H9 (cell line): ENCODE results near the gene MRPS23. TPM values are rescaled to one million over a fixed set of nuclear protein-coding genes. Genes with fewer than 3 reads are reported as not detected.

Source experiments
- DNase-seq: peaks from one replicate; pipeline ENCODE4 v3.0.0-alpha.2; 2017
- H2AFZ ChIP-seq: one replicate; pipeline ENCODE4 v1.6.1; 2013; ENCODE audit warnings: mild to moderate bottlenecking, low read length, control low read depth, moderate library complexity
- H2AK5ac ChIP-seq: 2 replicates; pipeline ENCODE4 v1.6.1; 2013; ENCODE audit warnings: low read length, control low read depth, mixed read lengths; ENCODE audit not compliant: insufficient read length
- H2BK120ac ChIP-seq: one replicate; pipeline ENCODE4 v1.6.1; 2013; ENCODE audit warnings: low read depth, mild to moderate bottlenecking, low read length, control low read depth, inconsistent platforms; ENCODE audit not compliant: poor library complexity, severe bottlenecking
- H2BK12ac ChIP-seq: 2 replicates; pipeline ENCODE4 v1.6.1; 2013; ENCODE audit warnings: low read length, control low read depth, mixed read lengths, low read depth; ENCODE audit not compliant: insufficient read length
- H2BK15ac ChIP-seq: 2 replicates; pipeline ENCODE4 v1.6.1; 2013; ENCODE audit warnings: low read depth, low read length, control low read depth
- H2BK20ac ChIP-seq: one replicate; pipeline ENCODE4 v1.6.1; 2013; ENCODE audit warnings: low read depth, mild to moderate bottlenecking, low read length, control low read depth, inconsistent platforms; ENCODE audit not compliant: poor library complexity, severe bottlenecking
- H2BK5ac ChIP-seq: 2 replicates; pipeline ENCODE4 v1.6.1; 2013; ENCODE audit warnings: low read length, control low read depth, mixed read lengths; ENCODE audit not compliant: insufficient read length
- H3K14ac ChIP-seq: 2 replicates; pipeline ENCODE4 v1.6.1; 2013; ENCODE audit warnings: low read length, control low read depth; ENCODE audit not compliant: insufficient read depth
- H3K18ac ChIP-seq: 2 replicates; pipeline ENCODE4 v1.6.1; 2013; ENCODE audit warnings: low read depth, mild to moderate bottlenecking, mixed read lengths, low read length, control low read depth; ENCODE audit not compliant: insufficient read length
- H3K23ac ChIP-seq: 2 replicates; pipeline ENCODE4 v1.6.1; 2013; ENCODE audit warnings: low read length, control low read depth, mixed read lengths, low read depth; ENCODE audit not compliant: insufficient read length
- H3K23me2 ChIP-seq: 2 replicates; pipeline ENCODE4 v1.6.1; 2013; ENCODE audit warnings: low read depth, mild to moderate bottlenecking, mixed read lengths, low read length, control low read depth; ENCODE audit not compliant: insufficient read length, poor library complexity, severe bottlenecking
- H3K27ac ChIP-seq: 2 replicates; pipeline ENCODE4 v1.5.1; 2013; ENCODE audit warnings: low read length, control low read depth, mixed read lengths, low read depth; ENCODE audit not compliant: insufficient read length
- H3K27me3 ChIP-seq: 2 replicates; pipeline ENCODE4 v1.6.1; 2013; ENCODE audit warnings: low read length, control low read depth, inconsistent platforms; ENCODE audit not compliant: insufficient read depth
- H3K4ac ChIP-seq: 2 replicates; pipeline ENCODE4 v1.6.1; 2013; ENCODE audit warnings: low read depth, mild to moderate bottlenecking, control low read depth, inconsistent platforms, low read length, moderate library complexity
- H3K4me1 ChIP-seq: 2 replicates; pipeline ENCODE4 v1.6.1; 2013; ENCODE audit warnings: low read length, control low read depth, inconsistent platforms; ENCODE audit not compliant: insufficient read depth
- H3K4me2 ChIP-seq: 2 replicates; pipeline ENCODE4 v1.6.1; 2013; ENCODE audit warnings: low read length, control low read depth, mixed read lengths; ENCODE audit not compliant: insufficient read length, insufficient read depth
- H3K56ac ChIP-seq: 2 replicates; pipeline ENCODE4 v1.6.1; 2013; ENCODE audit warnings: low read depth, mild to moderate bottlenecking, mixed read lengths, low read length, control low read depth; ENCODE audit not compliant: insufficient read length
- H3K79me1 ChIP-seq: 2 replicates; pipeline ENCODE4 v1.6.1; 2013; ENCODE audit warnings: low read depth, mild to moderate bottlenecking, moderate library complexity, low read length, control low read depth, inconsistent platforms; ENCODE audit not compliant: insufficient read depth, poor library complexity, severe bottlenecking
- H3K79me2 ChIP-seq: 2 replicates; pipeline ENCODE4 v1.6.1; 2013; ENCODE audit warnings: low read length, control low read depth, inconsistent platforms; ENCODE audit not compliant: insufficient read depth
- H3K9ac ChIP-seq: 2 replicates; pipeline ENCODE4 v1.6.1; 2013; ENCODE audit warnings: low read length, control low read depth, mixed read lengths; ENCODE audit not compliant: insufficient read length; ENCODE audit errors: extremely low read depth
- H3K9me3 ChIP-seq: one replicate; pipeline ENCODE4 v1.6.1; 2013; ENCODE audit warnings: low read depth, low read length, inconsistent platforms; ENCODE audit not compliant: control insufficient read depth
- H3T11ph ChIP-seq: one replicate; pipeline ENCODE4 v1.6.1; 2013; ENCODE audit warnings: mild to moderate bottlenecking, low read length, control low read depth, inconsistent platforms
- H4K20me1 ChIP-seq: one replicate; pipeline ENCODE4 v1.6.1; 2013; ENCODE audit not compliant: control insufficient read depth, insufficient read length, insufficient read depth
- H4K5ac ChIP-seq: 2 replicates; pipeline ENCODE4 v1.6.1; 2013; ENCODE audit warnings: low read depth, mild to moderate bottlenecking, mixed read lengths, low read length, control low read depth; ENCODE audit not compliant: insufficient read length
- H4K8ac ChIP-seq: replicated peaks from 2 replicates; pipeline ENCODE4 v1.6.1; 2013; ENCODE audit warnings: low read length, control low read depth, mixed read lengths, low read depth; ENCODE audit not compliant: insufficient read length
- H4K91ac ChIP-seq: 2 replicates; pipeline ENCODE4 v1.6.1; 2013; ENCODE audit warnings: low read depth, mild to moderate bottlenecking, moderate library complexity, mixed read lengths, low read length, control low read depth; ENCODE audit not compliant: insufficient read length
- H3K27ac Mint-ChIP-seq, 3 experiments: 2 replicates in 2 of 3; 3 replicates in 1 of 3; pipeline ENCODE4 v1.8.0; 2020 to 2021; ENCODE audit warnings: mixed read lengths in 3 of 3, mild to moderate bottlenecking in 1 of 3, moderate library complexity in 1 of 3
- H3K27me3 Mint-ChIP-seq: 2 replicates; pipeline ENCODE4 v1.8.0; 2021; ENCODE audit warnings: low read depth, mild to moderate bottlenecking, moderate library complexity, mixed read lengths
- H3K36me3 Mint-ChIP-seq, 3 experiments: 2 replicates in 2 of 3; 3 replicates in 1 of 3; pipeline ENCODE4 v1.8.0; 2020 to 2021; ENCODE audit warnings: low read depth in 3 of 3, mixed read lengths in 3 of 3; ENCODE audit not compliant: insufficient read depth in 1 of 3
- H3K4me1 Mint-ChIP-seq, 2 experiments: 2 replicates each; pipeline ENCODE4 v1.8.0; 2020; ENCODE audit warnings: mixed read lengths in 2 of 2
- H3K4me3 Mint-ChIP-seq, 2 experiments: 2 replicates in 1 of 2; 3 replicates in 1 of 2; pipeline ENCODE4 v1.8.0; 2020 to 2021; ENCODE audit warnings: mild to moderate bottlenecking in 2 of 2, mixed read lengths in 2 of 2, moderate library complexity in 1 of 2
- H3K9me3 Mint-ChIP-seq, 2 experiments: 2 replicates in 1 of 2; 3 replicates in 1 of 2; pipeline ENCODE4 v1.8.0; 2020; ENCODE audit warnings: mild to moderate bottlenecking in 2 of 2, mixed read lengths in 2 of 2, moderate library complexity in 1 of 2
- WGBS: extraction: QIAGEN DNeasy Blood & Tissue Kit; methylation state at CpG from one replicate; pipeline ENCODE4 v1.1.7; 2013; ENCODE audit warnings: missing lambda C conversion rate, low lambda C conversion rate, mixed read lengths; ENCODE audit not compliant: insufficient read length; ENCODE audit errors: extremely low coverage; 5-methylcytosine and 5-hydroxymethylcytosine counted together
- total RNA-seq: library from RNA; stranded (reverse); gene quantifications from 2 replicates; pipeline ENCODE4 v1.2.1, GENCODE V29; 2021
- TF ChIP-seq, protein P1 (sequence below): fragments of 200-600 bp; sonication (generic); conservative IDR thresholded peaks from 3 replicates; pipeline ENCODE4 v1.8.0; 2021; ENCODE audit warnings: antibody characterized with exemption, mild to moderate bottlenecking

Gene MRPS23
- total RNA-seq, 1 experiment from 2014 or later: 62.0 TPM

DNA sequence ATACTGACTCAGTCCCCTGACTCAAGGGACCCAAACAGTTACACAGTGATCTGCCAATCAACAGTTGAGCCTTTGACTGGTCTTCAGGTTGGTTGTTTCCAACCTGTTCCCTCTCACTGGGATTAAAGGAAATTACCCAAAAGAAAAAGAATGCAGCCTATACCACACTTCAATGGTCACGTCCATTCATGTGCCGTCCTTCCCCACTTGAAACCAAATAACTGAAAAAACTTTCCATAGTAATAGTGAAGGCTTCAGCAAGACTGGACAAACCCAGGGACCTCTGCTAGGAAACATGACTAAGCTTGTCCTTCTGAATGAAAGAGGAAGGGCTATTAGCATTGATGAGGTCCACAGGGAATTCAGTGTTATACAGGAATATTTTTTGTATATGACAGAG lies 30.6 kb downstream of the MRPS23 start:
- no peak overlapping the region for H3K27ac ChIP-seq
- TF ChIP-seq, protein P1, sequence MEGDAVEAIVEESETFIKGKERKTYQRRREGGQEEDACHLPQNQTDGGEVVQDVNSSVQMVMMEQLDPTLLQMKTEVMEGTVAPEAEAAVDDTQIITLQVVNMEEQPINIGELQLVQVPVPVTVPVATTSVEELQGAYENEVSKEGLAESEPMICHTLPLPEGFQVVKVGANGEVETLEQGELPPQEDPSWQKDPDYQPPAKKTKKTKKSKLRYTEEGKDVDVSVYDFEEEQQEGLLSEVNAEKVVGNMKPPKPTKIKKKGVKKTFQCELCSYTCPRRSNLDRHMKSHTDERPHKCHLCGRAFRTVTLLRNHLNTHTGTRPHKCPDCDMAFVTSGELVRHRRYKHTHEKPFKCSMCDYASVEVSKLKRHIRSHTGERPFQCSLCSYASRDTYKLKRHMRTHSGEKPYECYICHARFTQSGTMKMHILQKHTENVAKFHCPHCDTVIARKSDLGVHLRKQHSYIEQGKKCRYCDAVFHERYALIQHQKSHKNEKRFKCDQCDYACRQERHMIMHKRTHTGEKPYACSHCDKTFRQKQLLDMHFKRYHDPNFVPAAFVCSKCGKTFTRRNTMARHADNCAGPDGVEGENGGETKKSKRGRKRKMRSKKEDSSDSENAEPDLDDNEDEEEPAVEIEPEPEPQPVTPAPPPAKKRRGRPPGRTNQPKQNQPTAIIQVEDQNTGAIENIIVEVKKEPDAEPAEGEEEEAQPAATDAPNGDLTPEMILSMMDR: no peak
- no peak overlapping the region for H3K27ac Mint-ChIP-seq

More for the DNA sequence above, 30.6 kb downstream of the MRPS23 start:
- no peak overlapping the region for H4K5ac ChIP-seq
- no peak overlapping the region for H3K23ac ChIP-seq
- Mint-ChIP-seq H3K9me3 (no peaks in the 10 kb centered on the region), H3K27me3 (peaks cover 13% of the 10 kb centered on the region; the same call in 1 of the 2 replicates), H3K4me1 (peaks cover 12 to 13% of the 10 kb centered on the region in 2 experiments), H3K4me3 (no peak overlapping the region), H3K36me3 (no peaks in the 10 kb centered on the region)
- no peak overlapping the region for H2AFZ ChIP-seq
- no peak overlapping the region for H3K4ac ChIP-seq
- H3K27me3 ChIP-seq: no peaks in the 10 kb centered on the region
- no peak overlapping the region for H2BK120ac ChIP-seq
- WGBS: no CpG with 5 or more reads among the region's 2 CpGs
- H3K79me1 ChIP-seq: no peaks in the 10 kb centered on the region
- H3K23me2 ChIP-seq: no peaks in the 10 kb centered on the region
- no peak for DNase-seq
- no peak overlapping the region for H2BK5ac ChIP-seq
- no peak overlapping the region for H2BK15ac ChIP-seq
- H3K9me3 ChIP-seq: no peaks in the 10 kb centered on the region
- H2AK5ac ChIP-seq: no peak overlapping the region
- no peak overlapping the region for H3K56ac ChIP-seq
- H2BK20ac ChIP-seq: no peak overlapping the region
- no peak overlapping the region for H3K4me2 ChIP-seq
- no peaks in the 10 kb centered on the region; the same call in 1 of the 2 replicates for H3K4me1 ChIP-seq
- H4K20me1 ChIP-seq: no peaks in the 10 kb centered on the region
- no peak overlapping the region for H3K18ac ChIP-seq
- H3K79me2 ChIP-seq: no peaks in the 10 kb centered on the region
- H4K8ac ChIP-seq: no peak overlapping the region
- H2BK12ac ChIP-seq: no peak overlapping the region
- no peak overlapping the region for H3T11ph ChIP-seq
- no peak overlapping the region for H3K14ac ChIP-seq
- no peak overlapping the region for H4K91ac ChIP-seq
- H3K9ac ChIP-seq: no peak overlapping the region
